ENCODE measurements around the gene NAV2. TPM values are rescaled to one million over a fixed set of nuclear protein-coding genes. Genes with fewer than 3 reads are reported as not detected.

NAV2 gene
- total RNA-seq, 1 experiment from 2014 or later: 46.3 TPM

DNA sequence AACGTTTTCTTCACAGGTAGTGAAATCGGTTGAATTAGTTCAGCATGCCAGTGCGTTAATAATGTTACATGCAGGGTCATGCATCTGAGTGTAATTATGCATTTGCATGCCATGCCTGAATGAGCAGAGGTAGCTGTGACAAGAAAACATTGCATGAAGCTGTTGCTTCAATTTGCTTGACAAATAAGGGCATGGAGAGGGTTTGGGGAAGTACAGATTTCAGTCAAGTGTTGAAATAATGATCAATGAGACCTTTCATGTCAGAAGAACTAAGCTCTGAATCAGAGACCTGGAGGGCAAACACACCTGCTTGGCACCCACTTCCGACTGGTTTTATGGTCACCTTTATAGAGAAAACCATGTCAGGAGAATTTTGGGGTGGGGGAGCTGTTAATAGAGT is 226.2 kb downstream of the NAV2 start:
- WGBS (ENCODE audit: extremely low coverage, insufficient read length, low lambda C conversion rate): no CpG with 5 or more reads among the region's 4 CpGs
- TF ChIP-seq, protein P1, sequence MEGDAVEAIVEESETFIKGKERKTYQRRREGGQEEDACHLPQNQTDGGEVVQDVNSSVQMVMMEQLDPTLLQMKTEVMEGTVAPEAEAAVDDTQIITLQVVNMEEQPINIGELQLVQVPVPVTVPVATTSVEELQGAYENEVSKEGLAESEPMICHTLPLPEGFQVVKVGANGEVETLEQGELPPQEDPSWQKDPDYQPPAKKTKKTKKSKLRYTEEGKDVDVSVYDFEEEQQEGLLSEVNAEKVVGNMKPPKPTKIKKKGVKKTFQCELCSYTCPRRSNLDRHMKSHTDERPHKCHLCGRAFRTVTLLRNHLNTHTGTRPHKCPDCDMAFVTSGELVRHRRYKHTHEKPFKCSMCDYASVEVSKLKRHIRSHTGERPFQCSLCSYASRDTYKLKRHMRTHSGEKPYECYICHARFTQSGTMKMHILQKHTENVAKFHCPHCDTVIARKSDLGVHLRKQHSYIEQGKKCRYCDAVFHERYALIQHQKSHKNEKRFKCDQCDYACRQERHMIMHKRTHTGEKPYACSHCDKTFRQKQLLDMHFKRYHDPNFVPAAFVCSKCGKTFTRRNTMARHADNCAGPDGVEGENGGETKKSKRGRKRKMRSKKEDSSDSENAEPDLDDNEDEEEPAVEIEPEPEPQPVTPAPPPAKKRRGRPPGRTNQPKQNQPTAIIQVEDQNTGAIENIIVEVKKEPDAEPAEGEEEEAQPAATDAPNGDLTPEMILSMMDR (conservative IDR thresholded peaks at IDR 0.05): no peak

More for the DNA sequence above, 226.2 kb downstream of the NAV2 start:
- no peak overlapping the region for H3K27ac ChIP-seq (ENCODE audit: insufficient read length, low read depth, low read length)
- no peaks in the 10 kb centered on the region for H4K20me1 ChIP-seq (ENCODE audit: control insufficient read depth, insufficient read depth, insufficient read length)
- H3K9me3 Mint-ChIP-seq: no peaks in the 10 kb centered on the region
- no peak overlapping the region for H3K23ac ChIP-seq (ENCODE audit: insufficient read length, low read depth, low read length)
- H3K79me1 ChIP-seq (ENCODE audit: insufficient read depth, low read depth, low read length, poor library complexity, severe bottlenecking): no peaks in the 10 kb centered on the region
- H2BK120ac ChIP-seq (ENCODE audit: low read depth, low read length, poor library complexity, severe bottlenecking): no peak overlapping the region
- no peak overlapping the region for H3K4me3 Mint-ChIP-seq
- H3K4ac ChIP-seq (ENCODE audit: low read depth, low read length): no peak overlapping the region
- H2AFZ ChIP-seq (ENCODE audit: low read length): no peak overlapping the region
- H3K4me2 ChIP-seq (ENCODE audit: insufficient read depth, insufficient read length, low read length): no peak overlapping the region
- H3K27me3 Mint-ChIP-seq (ENCODE audit: low read depth): no peaks in the 10 kb centered on the region
- no peaks in the 10 kb centered on the region for H3K23me2 ChIP-seq (ENCODE audit: insufficient read length, low read depth, low read length, poor library complexity, severe bottlenecking)
- no peaks in the 10 kb centered on the region for H3K27me3 ChIP-seq (ENCODE audit: insufficient read depth, low read length)
- DNase-seq: no peak
- no peak overlapping the region for H2BK15ac ChIP-seq (ENCODE audit: low read depth, low read length)
- peaks cover 3% of the 10 kb centered on the region; the same call in 1 of the 2 replicates for H3K4me1 ChIP-seq (ENCODE audit: insufficient read depth, low read length)
- no peak overlapping the region for H3K18ac ChIP-seq (ENCODE audit: insufficient read length, low read depth, low read length)
- no peak overlapping the region for H2BK5ac ChIP-seq (ENCODE audit: insufficient read length, low read length)
- H2BK20ac ChIP-seq (ENCODE audit: low read depth, low read length, poor library complexity, severe bottlenecking): no peak overlapping the region
- H3K79me2 ChIP-seq (ENCODE audit: insufficient read depth, low read length): no peaks in the 10 kb centered on the region
- no peak overlapping the region for H4K5ac ChIP-seq (ENCODE audit: insufficient read length, low read depth, low read length)
- peaks cover 11 to 14% of the 10 kb centered on the region in 2 experiments for H3K4me1 Mint-ChIP-seq
- no peak overlapping the region for H4K91ac ChIP-seq (ENCODE audit: insufficient read length, low read depth, low read length)
- H2BK12ac ChIP-seq (ENCODE audit: insufficient read length, low read depth, low read length): no peak overlapping the region
- no peak overlapping the region for H3K9ac ChIP-seq (ENCODE audit: extremely low read depth, insufficient read length, low read length)
- no peak overlapping the region for H3K14ac ChIP-seq (ENCODE audit: insufficient read depth, low read length)
- no peak overlapping the region for H3K56ac ChIP-seq (ENCODE audit: insufficient read length, low read depth, low read length)
- H3K27ac Mint-ChIP-seq: no peak overlapping the region
- H2AK5ac ChIP-seq (ENCODE audit: insufficient read length, low read length): no peak overlapping the region
- H4K8ac ChIP-seq (replicated peaks; ENCODE audit: insufficient read length, low read depth, low read length): no peak overlapping the region
- no peak overlapping the region for H3T11ph ChIP-seq (ENCODE audit: low read length)
- H3K9me3 ChIP-seq (ENCODE audit: control insufficient read depth, low read depth, low read length): no peaks in the 10 kb centered on the region
- peaks cover 12 to 28% (median 23%) of the 10 kb centered on the region in 3 experiments; a peak in 6 of 7 replicates for H3K36me3 Mint-ChIP-seq (ENCODE audit: insufficient read depth in 1 of 3, low read depth in 3 of 3)
